Measurements from ENCODE around the gene MRTFA.

- TF ChIP-seq CTCF (IDR thresholded peaks at IDR 0.05) (no peak), POLR2A (IDR thresholded peaks at IDR 0.05) (no peak)
These were observed 54.5 kb downstream of the MRTFA start for GRCh38 chr22:40582063-40582462.

Data from uterus (tissue), 2 donors.